ENCODE data around the gene KIRREL3.

DNA sequence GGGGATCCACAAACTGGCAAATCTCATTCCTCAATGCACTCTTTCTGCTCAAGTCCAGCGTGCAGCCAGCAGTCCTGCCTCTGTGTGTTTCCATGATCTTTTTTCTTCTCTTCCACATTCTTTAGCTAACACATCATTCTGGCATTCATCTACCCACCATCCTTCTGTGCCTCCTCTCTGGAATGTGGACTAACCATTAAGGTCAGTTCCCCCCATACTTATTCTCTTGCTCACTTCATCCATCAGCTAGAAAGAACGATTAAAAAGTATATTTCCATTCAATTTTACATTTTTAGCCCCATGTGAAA, 7.8 kb downstream of the KIRREL3 start:
- TF ChIP-seq, protein P1, sequence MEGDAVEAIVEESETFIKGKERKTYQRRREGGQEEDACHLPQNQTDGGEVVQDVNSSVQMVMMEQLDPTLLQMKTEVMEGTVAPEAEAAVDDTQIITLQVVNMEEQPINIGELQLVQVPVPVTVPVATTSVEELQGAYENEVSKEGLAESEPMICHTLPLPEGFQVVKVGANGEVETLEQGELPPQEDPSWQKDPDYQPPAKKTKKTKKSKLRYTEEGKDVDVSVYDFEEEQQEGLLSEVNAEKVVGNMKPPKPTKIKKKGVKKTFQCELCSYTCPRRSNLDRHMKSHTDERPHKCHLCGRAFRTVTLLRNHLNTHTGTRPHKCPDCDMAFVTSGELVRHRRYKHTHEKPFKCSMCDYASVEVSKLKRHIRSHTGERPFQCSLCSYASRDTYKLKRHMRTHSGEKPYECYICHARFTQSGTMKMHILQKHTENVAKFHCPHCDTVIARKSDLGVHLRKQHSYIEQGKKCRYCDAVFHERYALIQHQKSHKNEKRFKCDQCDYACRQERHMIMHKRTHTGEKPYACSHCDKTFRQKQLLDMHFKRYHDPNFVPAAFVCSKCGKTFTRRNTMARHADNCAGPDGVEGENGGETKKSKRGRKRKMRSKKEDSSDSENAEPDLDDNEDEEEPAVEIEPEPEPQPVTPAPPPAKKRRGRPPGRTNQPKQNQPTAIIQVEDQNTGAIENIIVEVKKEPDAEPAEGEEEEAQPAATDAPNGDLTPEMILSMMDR (IDR thresholded peaks at IDR 0.05; ENCODE audit: extremely low read depth in 1 of 2, insufficient read depth in 1 of 2, low read depth in 1 of 2, low read length in 2 of 2), result no peak
- TF ChIP-seq FOS (IDR thresholded peaks at IDR 0.05; ENCODE audit: borderline replicate concordance, insufficient read depth, low read length), result no peak
- no peak for TF ChIP-seq EZH2 (IDR thresholded peaks at IDR 0.05; ENCODE audit: borderline replicate concordance, low read depth, low read length, severe bottlenecking)
- TF ChIP-seq POLR2AphosphoS5 (IDR thresholded peaks at IDR 0.05; ENCODE audit: insufficient read depth, low read depth, low read length), result no peak
- no peak for TF ChIP-seq POLR2A (IDR thresholded peaks at IDR 0.05; ENCODE audit: low read depth, low read length)
- no peak for TF ChIP-seq MYC (IDR thresholded peaks at IDR 0.05; ENCODE audit: low read depth, low read length)
- no peak for TF ChIP-seq JUN (IDR thresholded peaks at IDR 0.05; ENCODE audit: borderline replicate concordance, insufficient read depth, insufficient read length, low read depth)
- no peak for TF ChIP-seq GATA2 (IDR thresholded peaks at IDR 0.05; ENCODE audit: insufficient read depth, insufficient read length, low read depth, low read length)
- TF ChIP-seq, protein P2, sequence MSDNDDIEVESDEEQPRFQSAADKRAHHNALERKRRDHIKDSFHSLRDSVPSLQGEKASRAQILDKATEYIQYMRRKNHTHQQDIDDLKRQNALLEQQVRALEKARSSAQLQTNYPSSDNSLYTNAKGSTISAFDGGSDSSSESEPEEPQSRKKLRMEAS (IDR thresholded peaks at IDR 0.05; ENCODE audit: insufficient read depth, insufficient read length), result no peak

Measured in endothelial cell of umbilical vein (primary cell).